Endodermal cell (in vitro differentiated cells): ENCODE data around the gene CACNA2D2. TPM values are rescaled to one million over a fixed set of nuclear protein-coding genes. Genes with fewer than 3 reads are reported as not detected.

Experiments
- DNase-seq: peaks from one replicate; pipeline ENCODE4 v3.0.0-alpha.2; 2017
- H3K27ac ChIP-seq: 2 replicates; pipeline ENCODE4 v1.5.1; 2013; ENCODE audit warnings: mild to moderate bottlenecking, low read depth, low read length, moderate library complexity
- H3K27me3 ChIP-seq: 2 replicates; pipeline ENCODE4 v1.6.1; 2013; ENCODE audit warnings: mild to moderate bottlenecking, low read length, moderate library complexity; ENCODE audit not compliant: insufficient read depth, control insufficient read depth, poor library complexity, severe bottlenecking
- H3K36me3 ChIP-seq: 2 replicates; pipeline ENCODE4 v1.7.0; 2013; ENCODE audit warnings: mild to moderate bottlenecking, low read length, moderate library complexity; ENCODE audit not compliant: control insufficient read depth, insufficient read depth
- H3K4me1 ChIP-seq: one replicate; pipeline ENCODE4 v1.7.0; 2013; ENCODE audit warnings: low read length; ENCODE audit not compliant: control insufficient read depth, insufficient read depth
- H3K4me3 ChIP-seq: 2 replicates; pipeline ENCODE4 v1.5.1; 2013; ENCODE audit warnings: mild to moderate bottlenecking, low read length, moderate library complexity
- H3K9ac ChIP-seq: 2 replicates; pipeline ENCODE4 v1.6.1; 2013; ENCODE audit warnings: mild to moderate bottlenecking, low read length, moderate library complexity; ENCODE audit not compliant: poor library complexity, severe bottlenecking; ENCODE audit errors: extremely low read depth
- H3K9me3 ChIP-seq: 2 replicates; pipeline ENCODE4 v1.6.1; 2013; ENCODE audit warnings: mild to moderate bottlenecking, low read length, moderate library complexity; ENCODE audit not compliant: control insufficient read depth
- H3K27ac Mint-ChIP-seq: 2 replicates; pipeline ENCODE4 v1.8.0; 2020; ENCODE audit warnings: mixed read lengths
- H3K27me3 Mint-ChIP-seq: 2 replicates; pipeline ENCODE4 v1.8.0; 2021; ENCODE audit warnings: mild to moderate bottlenecking, mixed read lengths; ENCODE audit not compliant: insufficient read depth
- H3K36me3 Mint-ChIP-seq: 2 replicates; pipeline ENCODE4 v1.8.0; 2020; ENCODE audit warnings: low read depth, mixed read lengths
- H3K4me1 Mint-ChIP-seq: 2 replicates; pipeline ENCODE4 v1.8.0; 2020; ENCODE audit warnings: mixed read lengths
- H3K4me3 Mint-ChIP-seq: 2 replicates; pipeline ENCODE4 v1.8.0; 2020; ENCODE audit warnings: mild to moderate bottlenecking, moderate library complexity, mixed read lengths
- H3K9me3 Mint-ChIP-seq: 2 replicates; pipeline ENCODE4 v1.8.0; 2020; ENCODE audit warnings: mild to moderate bottlenecking, mixed read lengths
- CTCF ChIP-seq: fragments of 200-600 bp; sonication (generic); conservative IDR thresholded peaks from 2 replicates; pipeline ENCODE4 v1.5.0; 2021; ENCODE audit warnings: antibody characterized with exemption, mild to moderate bottlenecking
- WGBS, 2 experiments: methylation state at CpG; one replicate each; pipeline versions ENCODE4 v1.1.5 to v1.1.7; 2013; ENCODE audit warnings: missing lambda C conversion rate in 2 of 2, mixed read lengths in 1 of 2; ENCODE audit not compliant: insufficient coverage in 1 of 2, insufficient read length in 1 of 2; 5-methylcytosine and 5-hydroxymethylcytosine counted together
- total RNA-seq, 2 donors: library from RNA; stranded (reverse); fragmentation: NEBNext Ultra II Directional in 1 of 2; extraction: Animal tissue kit (Norgen Biotek cat#: 25700) in 1 of 2; gene quantifications; 2 replicates in 1 of 2; 3 replicates in 1 of 2; pipeline ENCODE4 v1.2.1, GENCODE V29; 2021

The CACNA2D2 gene
- total RNA-seq, 2 donors from 2014 or later = 17.6 to 20.7 TPM

- H3K9me3 ChIP-seq = no peaks in the 10 kb centered on the region
- Mint-ChIP-seq H3K9me3 (no peaks in the 10 kb centered on the region), H3K4me1 (peaks cover 28% of the 10 kb centered on the region), H3K4me3 (no peak overlapping the region), H3K27ac (no peak overlapping the region), H3K36me3 (no peaks in the 10 kb centered on the region), H3K27me3 (no peaks in the 10 kb centered on the region)
- no peak overlapping the region for H3K27ac ChIP-seq
- no peaks in the 10 kb centered on the region for H3K27me3 ChIP-seq
- DNase-seq = no peak
- WGBS, 2 experiments = 89 to 96% methylated on average over 14 to 21 of the region's 21 CpGs
- H3K4me3 ChIP-seq = no peak overlapping the region
- no peaks in the 10 kb centered on the region for H3K36me3 ChIP-seq
- no peak for TF ChIP-seq CTCF
- H3K9ac ChIP-seq = no peak overlapping the region
- H3K4me1 ChIP-seq = peaks cover 6% of the 10 kb centered on the region
These were observed 60.4 kb downstream of the CACNA2D2 start for GRCh38 chr3:50442945-50443579.

- Histone ChIP-seq H3K36me3 (no peaks in the 10 kb centered on the region), H3K9ac (no peak overlapping the region), H3K9me3 (no peaks in the 10 kb centered on the region), H3K4me3 (no peak overlapping the region), H3K4me1 (peaks cover 6% of the 10 kb centered on the region), H3K27me3 (no peaks in the 10 kb centered on the region), H3K27ac (no peak overlapping the region)
- TF ChIP-seq CTCF = no peak
- WGBS, 2 experiments = 80 to 85% methylated on average over 6 to 7 of the region's 7 CpGs
- DNase-seq = no peak
- no peaks in the 10 kb centered on the region for H3K36me3 Mint-ChIP-seq
- H3K4me1 Mint-ChIP-seq = peaks cover 25% of the 10 kb centered on the region
- no peaks in the 10 kb centered on the region for H3K9me3 Mint-ChIP-seq
- no peaks in the 10 kb centered on the region for H3K27me3 Mint-ChIP-seq
- H3K4me3 Mint-ChIP-seq = no peak overlapping the region
- no peak overlapping the region for H3K27ac Mint-ChIP-seq
These were observed 61.8 kb downstream of the CACNA2D2 start for GRCh38 chr3:50441424-50442217.

- Histone ChIP-seq H3K4me3 (no peak overlapping the region), H3K9ac (no peak overlapping the region), H3K36me3 (no peaks in the 10 kb centered on the region), H3K4me1 (peaks cover 18% of the 10 kb centered on the region), H3K27ac (no peak overlapping the region), H3K9me3 (no peaks in the 10 kb centered on the region), H3K27me3 (no peaks in the 10 kb centered on the region)
- H3K9me3 Mint-ChIP-seq = no peaks in the 10 kb centered on the region
- 21 to 23% methylated on average over 5 of the region's 5 CpGs for WGBS, 2 experiments
- no peaks in the 10 kb centered on the region for H3K27me3 Mint-ChIP-seq
- H3K4me3 Mint-ChIP-seq = no peak overlapping the region
- H3K36me3 Mint-ChIP-seq = no peaks in the 10 kb centered on the region
- peak; percentile 99 for TF ChIP-seq CTCF
- DNase-seq = peak; percentile 95
- H3K27ac Mint-ChIP-seq = no peak overlapping the region
- H3K4me1 Mint-ChIP-seq = peaks cover 39% of the 10 kb centered on the region
These were observed 67.2 kb downstream of the CACNA2D2 start for GRCh38 chr3:50436114-50436674.
